Measurements from ENCODE around the gene MYCN.

Gene MYCN

GRCh38 chr2:15980605-15981098, 40.3 kb downstream of the MYCN start:
- no peak for TF ChIP-seq CTCF (conservative IDR thresholded peaks at IDR 0.05; ENCODE audit: low read depth, low read length)
- H3K4me3 ChIP-seq (ENCODE audit: low read length): no peak overlapping the region
- DNase-seq (ENCODE audit: low read depth): no peak

- H3K4me3 ChIP-seq (ENCODE audit: low read length): no peak overlapping the region
- TF ChIP-seq CTCF (conservative IDR thresholded peaks at IDR 0.05; ENCODE audit: low read depth, low read length): no peak
- no peak for DNase-seq (ENCODE audit: low read depth)
Measured at GRCh38 chr2:15981646-15982045, 41.3 kb downstream of the MYCN start.

- no peak for DNase-seq (ENCODE audit: low read depth)
- TF ChIP-seq CTCF (conservative IDR thresholded peaks at IDR 0.05; ENCODE audit: low read depth, low read length): no peak
- no peak overlapping the region for H3K4me3 ChIP-seq (ENCODE audit: low read length)
Measured at GRCh38 chr2:15982285-15983044, 42.1 kb downstream of the MYCN start.

- TF ChIP-seq CTCF (conservative IDR thresholded peaks at IDR 0.05; ENCODE audit: low read depth, low read length): no peak
- DNase-seq (ENCODE audit: low read depth): no peak
- H3K4me3 ChIP-seq (ENCODE audit: low read length): no peak overlapping the region
Measured at GRCh38 chr2:15983496-15983895, 43.1 kb downstream of the MYCN start.

GRCh38 chr2:15984368-15985255, 44.3 kb downstream of the MYCN start:
- no peak overlapping the region for H3K4me3 ChIP-seq (ENCODE audit: low read length)
- TF ChIP-seq CTCF (conservative IDR thresholded peaks at IDR 0.05; ENCODE audit: low read depth, low read length): no peak
- no peak for DNase-seq (ENCODE audit: low read depth)

GRCh38 chr2:15985531-15985930, 45.2 kb downstream of the MYCN start:
- no peak overlapping the region for H3K4me3 ChIP-seq (ENCODE audit: low read length)
- no peak for TF ChIP-seq CTCF (conservative IDR thresholded peaks at IDR 0.05; ENCODE audit: low read depth, low read length)
- no peak for DNase-seq (ENCODE audit: low read depth)

Measured in retinal pigment epithelial cell (primary cell).